Smooth muscle cell of trachea (primary cell): ENCODE results near the gene HSF2. TPM values are rescaled to one million over a fixed set of nuclear protein-coding genes. Genes with fewer than 3 reads are reported as not detected.

ENCODE experiments used
- total RNA-seq: library from RNA; depleted of rRNA; stranded (reverse); fragments of >200 nt; gene quantifications from 2 replicates; pipeline ENCODE4 v1.2.1, GENCODE V29; 2014

HSF2 gene, protein sequence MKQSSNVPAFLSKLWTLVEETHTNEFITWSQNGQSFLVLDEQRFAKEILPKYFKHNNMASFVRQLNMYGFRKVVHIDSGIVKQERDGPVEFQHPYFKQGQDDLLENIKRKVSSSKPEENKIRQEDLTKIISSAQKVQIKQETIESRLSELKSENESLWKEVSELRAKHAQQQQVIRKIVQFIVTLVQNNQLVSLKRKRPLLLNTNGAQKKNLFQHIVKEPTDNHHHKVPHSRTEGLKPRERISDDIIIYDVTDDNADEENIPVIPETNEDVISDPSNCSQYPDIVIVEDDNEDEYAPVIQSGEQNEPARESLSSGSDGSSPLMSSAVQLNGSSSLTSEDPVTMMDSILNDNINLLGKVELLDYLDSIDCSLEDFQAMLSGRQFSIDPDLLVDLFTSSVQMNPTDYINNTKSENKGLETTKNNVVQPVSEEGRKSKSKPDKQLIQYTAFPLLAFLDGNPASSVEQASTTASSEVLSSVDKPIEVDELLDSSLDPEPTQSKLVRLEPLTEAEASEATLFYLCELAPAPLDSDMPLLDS
- 28.9 and 33.3 TPM in 2 replicates for total RNA-seq

DNA sequence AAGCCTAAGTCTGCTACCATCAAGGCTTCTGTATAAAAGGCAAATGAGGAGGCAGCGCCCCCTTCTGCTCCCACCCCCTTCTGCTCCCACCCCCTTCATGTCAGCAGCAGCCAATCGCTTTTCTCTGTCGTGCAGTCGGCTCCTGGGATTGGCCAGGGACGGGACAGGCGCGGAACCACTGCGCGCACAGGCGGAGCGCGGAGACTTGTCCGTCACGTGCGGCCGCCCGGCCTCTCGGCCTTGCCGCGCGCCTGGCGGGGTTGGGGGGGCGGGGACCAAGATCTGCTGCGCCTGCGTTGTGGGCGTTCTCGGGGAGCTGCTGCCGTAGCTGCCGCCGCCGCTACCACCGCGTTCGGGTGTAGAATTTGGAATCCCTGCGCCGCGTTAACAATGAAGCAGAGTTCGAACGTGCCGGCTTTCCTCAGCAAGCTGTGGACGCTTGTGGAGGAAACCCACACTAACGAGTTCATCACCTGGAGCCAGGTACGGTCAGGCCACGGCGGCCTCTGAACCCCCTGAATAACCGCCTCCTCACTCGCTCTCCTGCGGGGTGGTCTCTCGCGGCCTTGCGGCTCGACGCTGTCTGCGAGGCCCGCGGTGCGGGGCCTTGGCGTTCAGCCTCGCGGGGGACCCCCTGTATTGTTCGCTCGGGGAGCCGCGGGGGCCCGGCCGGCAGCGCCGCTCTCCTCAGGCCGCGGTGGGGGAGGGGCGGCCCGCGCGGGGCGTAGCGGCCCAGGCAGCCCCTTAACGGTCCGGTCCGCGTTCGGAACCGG is at the start of gene HSF2:
Gene HSF2 (plus strand): TSS at position 305 of the 773 bp plus-strand sequence. CDS start 86 bp downstream, at position 391.

DNA sequence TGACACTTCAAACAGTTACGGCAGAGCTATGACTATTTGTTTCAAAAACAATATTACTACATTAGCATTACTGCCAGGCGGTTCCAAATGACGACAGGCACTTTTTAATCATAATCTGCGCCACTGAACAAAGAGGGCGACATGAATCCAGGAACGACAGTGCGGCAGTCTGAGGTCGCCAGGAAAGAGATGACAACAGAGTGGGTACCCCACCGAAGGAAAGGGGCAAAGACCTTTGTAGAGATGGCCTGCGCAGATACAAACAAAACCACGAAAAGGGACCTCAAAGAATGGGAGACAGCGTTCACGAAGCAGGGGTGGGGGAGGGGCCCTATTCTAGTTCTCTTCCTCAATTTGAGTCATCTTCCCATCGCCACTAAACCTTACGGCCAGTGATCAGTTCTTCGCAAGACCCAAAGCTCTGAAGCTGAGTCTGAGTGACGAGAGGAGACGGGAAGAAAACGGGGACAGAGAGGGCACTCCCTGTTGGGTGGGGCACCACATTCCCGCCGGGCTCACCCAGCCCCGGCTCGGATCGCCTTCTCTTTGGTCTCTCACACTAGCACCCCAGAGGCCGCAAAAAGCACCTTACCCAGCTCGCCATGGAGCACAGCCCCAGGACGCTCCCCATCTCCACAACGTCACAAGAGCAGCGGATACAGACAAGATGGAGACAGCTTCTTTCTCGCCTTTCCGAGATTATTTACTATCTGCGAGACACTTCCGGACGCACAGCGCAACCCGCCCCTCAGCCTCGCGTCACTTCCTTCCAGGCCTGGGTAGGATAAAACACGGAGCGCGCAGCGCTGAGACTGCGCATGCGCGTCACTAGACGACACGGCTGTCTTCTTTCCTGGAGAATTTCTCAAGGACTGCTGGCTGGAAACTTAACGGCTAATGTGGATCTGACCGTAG is 71.9 kb downstream of the HSF2 start, which contains the start of gene SERINC1:
Gene SERINC1 (minus strand): TSS at position 701 of the 915 bp plus-strand sequence. CDS start 70 bp downstream, at position 631.

Other genes with a start within 250 kb of the HSF2 start
- 257 and 308 TPM in 2 replicates for gene SERINC1, start 72.2 kb downstream of the HSF2 start, total RNA-seq
- 2.6 and 11.1 TPM in 2 replicates for gene PKIB, start 210.8 kb downstream of the HSF2 start, total RNA-seq